H1 (cell line): Measurements from ENCODE around the gene NBEA. TPM values are rescaled to one million over a fixed set of nuclear protein-coding genes. Genes with fewer than 3 reads are reported as not detected.

Experiments
- CTCF ChIA-PET: fragments of 300-600 bp; sonication (Branson Sonifier 250); formaldehyde crosslinking; loops from one replicate; lab custom pipeline; 2021; ENCODE audit not compliant: partially characterized antibody; lab: Charles Lee
- POLR2A ChIA-PET: fragments of 300-600 bp; sonication (Branson Sonifier 250); formaldehyde crosslinking; loops from one replicate; lab custom pipeline; 2021; ENCODE audit warnings: inconsistent platforms; ENCODE audit not compliant: partially characterized antibody; lab: Charles Lee
- DNase-seq, 2 experiments: peaks; one replicate each; pipeline versions ENCODE4 v3.0.0 to v3.0.0-alpha.2; 2010 to 2022; ENCODE audit warnings: low spot score in 2 of 2, low read depth in 1 of 2, mixed read lengths in 1 of 2
- FAIRE-seq: peaks from 2 replicates; lab custom pipeline; 2011; peaks lifted over from hg19 to GRCh38; lab: Jason Lieb, UNC
- H2AFZ ChIP-seq: 2 replicates; pipeline ENCODE4 v1.8.1; 2012; ENCODE audit warnings: low read length, inconsistent platforms
- H2AK5ac ChIP-seq: 2 replicates; pipeline ENCODE4 v1.6.1; 2013; ENCODE audit warnings: low read depth, low read length
- H2BK120ac ChIP-seq: replicated peaks from 2 replicates; pipeline ENCODE3; 2013; ENCODE audit warnings: low read depth, low read length, inconsistent platforms
- H2BK12ac ChIP-seq: 2 replicates; pipeline ENCODE4 v1.6.1; 2013; ENCODE audit warnings: low read depth, low read length
- H2BK15ac ChIP-seq: 2 replicates; pipeline ENCODE4 v1.6.1; 2013; ENCODE audit warnings: low read length
- H2BK20ac ChIP-seq: 2 replicates; pipeline ENCODE4 v1.6.1; 2013; ENCODE audit warnings: low read length
- H2BK5ac ChIP-seq: 2 replicates; pipeline ENCODE4 v1.6.1; 2013; ENCODE audit warnings: low read depth, low read length
- H3K14ac ChIP-seq: 2 replicates; pipeline ENCODE4 v1.6.1; 2013; ENCODE audit warnings: inconsistent platforms; ENCODE audit not compliant: insufficient read length
- H3K18ac ChIP-seq: 2 replicates; pipeline ENCODE4 v1.6.1; 2013; ENCODE audit warnings: low read length; ENCODE audit errors: extremely low read depth
- H3K23ac ChIP-seq: 2 replicates; pipeline ENCODE4 v1.6.1; 2013; ENCODE audit warnings: inconsistent platforms; ENCODE audit not compliant: insufficient read length
- H3K23me2 ChIP-seq: 2 replicates; pipeline ENCODE4 v1.6.1; 2013; ENCODE audit warnings: low read depth, low read length
- H3K27ac ChIP-seq: 2 replicates; pipeline ENCODE4 v1.6.1; 2011; ENCODE audit warnings: low read depth, low read length, inconsistent platforms
- H3K27me3 ChIP-seq, 4 experiments: replicated peaks in 1 of 4; 1 replicate in 1 of 4; 2 replicates in 3 of 4; pipeline versions ENCODE4 v1.6.1 to v1.8.1; 2011 to 2013; ENCODE audit warnings: low read length in 3 of 4, mild to moderate bottlenecking in 3 of 4, inconsistent platforms in 2 of 4, mixed read lengths in 2 of 4, moderate library complexity in 1 of 4; ENCODE audit not compliant: control insufficient read depth in 3 of 4, insufficient read depth in 3 of 4; ENCODE audit errors: extremely low read depth in 1 of 4
- H3K36me3 ChIP-seq, 4 experiments: 2 replicates each; pipeline versions ENCODE4 v1.6.1 to v1.8.1; 2011 to 2013; ENCODE audit warnings: mild to moderate bottlenecking in 4 of 4, low read length in 3 of 4, moderate library complexity in 2 of 4, control low read depth in 1 of 4, inconsistent platforms in 1 of 4; ENCODE audit not compliant: insufficient read depth in 4 of 4, control insufficient read depth in 2 of 4
- H3K4ac ChIP-seq: replicated peaks from 2 replicates; pipeline ENCODE3; 2013; ENCODE audit warnings: low read length, low read depth, mixed read lengths, inconsistent platforms; ENCODE audit not compliant: insufficient read length
- H3K4me1 ChIP-seq, 4 experiments: replicated peaks in 1 of 4; 1 replicate in 1 of 4; 2 replicates in 3 of 4; pipeline versions ENCODE4 v1.6.1 to v1.8.1; 2011 to 2013; ENCODE audit warnings: low read length in 3 of 4, inconsistent platforms in 2 of 4, mixed read lengths in 1 of 4; ENCODE audit not compliant: insufficient read depth in 4 of 4, control insufficient read depth in 3 of 4
- H3K4me2 ChIP-seq, 2 experiments: 2 replicates each; pipeline versions ENCODE4 v1.6.1 to v1.8.1; 2011 to 2013; ENCODE audit warnings: low read depth in 2 of 2, low read length in 2 of 2, control low read depth in 1 of 2, inconsistent platforms in 1 of 2, mild to moderate bottlenecking in 1 of 2; ENCODE audit not compliant: insufficient read depth in 1 of 2
- H3K4me3 ChIP-seq, 4 experiments: fragments of 200-600, 300-600 bp in 1 of 4; sonication (generic), shearing (Covaris generic), sonication (Bioruptor Twin) in 1 of 4; 2 replicates each; pipeline versions ENCODE4 v1.5.1 to v1.8.1; 2011 to 2016; ENCODE audit warnings: low read length in 4 of 4, low read depth in 3 of 4, control low read depth in 2 of 4, inconsistent platforms in 2 of 4, mild to moderate bottlenecking in 2 of 4, mixed read lengths in 1 of 4, moderate library complexity in 1 of 4; ENCODE audit not compliant: insufficient read depth in 2 of 4; ENCODE audit errors: extremely low read depth in 1 of 4
- H3K56ac ChIP-seq: replicated peaks from 2 replicates; pipeline ENCODE3; 2013; ENCODE audit warnings: low read depth, mild to moderate bottlenecking, mixed read lengths, low read length, inconsistent platforms; ENCODE audit not compliant: insufficient read length
- H3K79me1 ChIP-seq: 2 replicates; pipeline ENCODE4 v1.6.1; 2013; ENCODE audit warnings: low read depth, low read length, control low read depth
- H3K79me2 ChIP-seq, 2 experiments: 2 replicates each; pipeline versions ENCODE4 v1.6.1 to v1.8.1; 2012 to 2013; ENCODE audit warnings: low read length in 2 of 2, mild to moderate bottlenecking in 2 of 2, inconsistent platforms in 1 of 2; ENCODE audit not compliant: insufficient read depth in 2 of 2, control insufficient read depth in 1 of 2
- H3K9ac ChIP-seq, 4 experiments: replicated peaks in 1 of 4; 1 replicate in 1 of 4; 2 replicates in 3 of 4; pipeline versions ENCODE4 v1.6.1 to v1.8.1; 2011 to 2013; ENCODE audit warnings: low read depth in 3 of 4, low read length in 3 of 4, control low read depth in 2 of 4, mild to moderate bottlenecking in 2 of 4, moderate library complexity in 2 of 4, inconsistent platforms in 1 of 4; ENCODE audit errors: extremely low read depth in 1 of 4
- H3K9me3 ChIP-seq, 2 experiments: 2 replicates each; pipeline versions ENCODE4 v1.6.1 to v1.8.1; 2012 to 2013; ENCODE audit warnings: mild to moderate bottlenecking in 2 of 2, moderate library complexity in 2 of 2, control low read depth in 1 of 2, inconsistent platforms in 1 of 2, low read depth in 1 of 2, low read length in 1 of 2, mixed read lengths in 1 of 2; ENCODE audit not compliant: insufficient read depth in 2 of 2
- H4K20me1 ChIP-seq, 2 experiments: replicated peaks in 1 of 2; 2 replicates each; pipeline versions ENCODE3 to v1.8.1; 2011 to 2013; ENCODE audit warnings: inconsistent platforms in 2 of 2, low read length in 2 of 2, mild to moderate bottlenecking in 1 of 2; ENCODE audit not compliant: insufficient read depth in 2 of 2, control insufficient read depth in 1 of 2
- H4K5ac ChIP-seq: 2 replicates; pipeline ENCODE4 v1.6.1; 2013; ENCODE audit warnings: low read length, low read depth, mixed read lengths, inconsistent platforms; ENCODE audit not compliant: insufficient read length
- H4K8ac ChIP-seq: 2 replicates; pipeline ENCODE4 v1.8.0; 2013; ENCODE audit warnings: mild to moderate bottlenecking, moderate library complexity, low read length, inconsistent platforms; ENCODE audit not compliant: insufficient read depth; ENCODE audit errors: extremely low read depth
- H4K91ac ChIP-seq: replicated peaks from 2 replicates; pipeline ENCODE3; 2013; ENCODE audit warnings: low read length, mixed read lengths, inconsistent platforms; ENCODE audit not compliant: insufficient read length
- CHD2 ChIP-seq: IDR thresholded peaks from 2 replicates; pipeline ENCODE4 v1.6.1; 2012; ENCODE audit warnings: low read length, improper control_type of control experiment
- JUND ChIP-seq: IDR thresholded peaks from 2 replicates; pipeline ENCODE4 v1.6.1; 2011; ENCODE audit warnings: mild to moderate bottlenecking, improper control_type of control experiment, low read length
- RAD21 ChIP-seq, 2 experiments: IDR thresholded peaks in 1 of 2; conservative IDR thresholded peaks in 1 of 2; 2 replicates each; pipeline ENCODE4 v1.6.1; 2011; ENCODE audit warnings: low read depth in 2 of 2, low read length in 2 of 2, improper control_type of control experiment in 1 of 2, inconsistent platforms in 1 of 2, mild to moderate bottlenecking in 1 of 2, moderate library complexity in 1 of 2
- SUZ12 ChIP-seq: fragments of 200-600 bp; sonication (generic); IDR thresholded peaks from 2 replicates; pipeline ENCODE4 v1.6.1; 2012; ENCODE audit warnings: mild to moderate bottlenecking, inconsistent platforms, low read length, moderate library complexity, mixed read lengths
- WGBS, 2 experiments: shearing (Covaris generic) in 1 of 2; methylation state at CpG; one replicate each; pipeline versions ENCODE4 v1.1.6 to v1.1.7; 2013 to 2015; ENCODE audit warnings: low lambda C conversion rate in 2 of 2, mixed read lengths in 2 of 2, inconsistent platforms in 1 of 2, low coverage in 1 of 2, missing lambda C conversion rate in 1 of 2; ENCODE audit not compliant: insufficient replicate concordance in 2 of 2, insufficient coverage in 1 of 2, insufficient read length in 1 of 2; ENCODE audit errors: extremely low coverage in 1 of 2, missing lambda C conversion rate in 1 of 2; 5-methylcytosine and 5-hydroxymethylcytosine counted together
- polyA plus RNA-seq, 7 experiments: library from polyadenylated mRNA; depleted of rRNA in 3 of 7; stranded (reverse) in 5 of 7; unstranded in 2 of 7; fragments of >200 nt in 5 of 7; fragments of 200-250 nt in 2 of 7; gene quantifications; 1 replicate in 5 of 7; 2 replicates in 1 of 7; 4 replicates in 1 of 7; pipeline versions ENCODE4 v1.2.1 to v1.2.3, GENCODE V29; 2011 to 2013; ENCODE audit warnings: missing spikeins in 2 of 7, mixed read lengths in 2 of 7
- total RNA-seq: library from RNA; stranded (reverse); fragmentation: NEBNext Ultra II Directional; extraction: Animal tissue kit (Norgen Biotek cat#: 25700); gene quantifications from 2 replicates; pipeline ENCODE4 v1.2.1, GENCODE V29; 2021

Gene NBEA
- total and polyA plus RNA-seq, 2 of the 8 experiments (the other 6 are each of a cell fraction or from before 2014, with no cell fraction given) = 14.2 to 21.5 TPM

DNA sequence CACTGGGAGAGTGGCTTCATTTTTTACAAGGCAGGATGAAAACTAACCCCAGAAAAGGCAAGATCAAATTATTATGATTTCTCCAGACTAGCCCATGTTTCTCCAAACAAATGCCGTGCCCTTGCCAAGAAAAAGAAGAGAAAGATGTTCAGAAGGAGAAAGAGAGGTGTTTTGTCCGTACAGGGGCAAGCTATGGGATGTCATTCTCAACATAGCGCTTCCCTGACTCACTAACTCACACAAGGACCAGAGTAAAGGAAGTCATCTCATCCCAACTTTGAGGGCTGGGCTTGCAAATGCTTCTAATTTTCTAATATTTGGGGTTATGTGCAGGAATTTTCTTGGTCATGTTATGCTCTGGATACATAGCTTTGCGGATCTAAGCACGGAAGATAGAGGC, 758.6 kb downstream of the NBEA start:
- no peak overlapping the region for H3K23ac ChIP-seq
- TF ChIP-seq SUZ12 (no peak), RAD21 (IDR thresholded peaks at IDR 0.05 in 1 of 2, conservative IDR thresholded peaks at IDR 0.05 in 1 of 2; ENCODE audit: low read depth in 2 of 2, low read length in 2 of 2) (no peak), CHD2 (no peak), JUND (no peak)
- no peaks in the 10 kb centered on the region for H3K36me3 ChIP-seq
- no peak overlapping the region for H3K27ac ChIP-seq
- no peak overlapping the region for H2BK120ac ChIP-seq
- WGBS, 2 experiments = 89% methylated on average over 5 of the region's 5 CpGs; no CpG with 5 or more reads in 1 of the 2 experiments
- no peaks in the 10 kb centered on the region for H3K27me3 ChIP-seq
- ChIA-PET POLR2A (no interaction called here), CTCF (interaction anchor here (0.7 to 1.7 kb wide), 2 partner anchors 15 to 118 kb away, joined by 3 to 5 read pairs; no protein-coding TSS in a partner anchor)
- no peak overlapping the region for H3K14ac ChIP-seq
- H3K4ac ChIP-seq = no peak overlapping the region
- no peak overlapping the region for H3K18ac ChIP-seq
- H3K56ac ChIP-seq = no peak overlapping the region
- H4K91ac ChIP-seq = no peak overlapping the region
- H3K4me3 ChIP-seq = no peak overlapping the region
- no peaks in the 10 kb centered on the region for H3K9me3 ChIP-seq
- H3K79me1 ChIP-seq = no peaks in the 10 kb centered on the region
- no peaks in the 10 kb centered on the region for H3K79me2 ChIP-seq
- FAIRE-seq (no peak), DNase-seq (no peak)
- H2BK15ac ChIP-seq = no peak overlapping the region
- no peak overlapping the region for H2BK20ac ChIP-seq
- no peaks in the 10 kb centered on the region for H3K23me2 ChIP-seq
- no peak overlapping the region for H2BK5ac ChIP-seq
- H4K5ac ChIP-seq = no peak overlapping the region
- no peaks in the 10 kb centered on the region for H4K20me1 ChIP-seq
- no peak overlapping the region for H2AK5ac ChIP-seq
- 0 out of 2 replicates have a peak overlapping the region, but pooled peaks have one; percentile 40 for H2AFZ ChIP-seq
- no peak overlapping the region for H4K8ac ChIP-seq
- peaks cover 0 to 10% (median 5%) of the 10 kb centered on the region in 4 experiments; a peak in 5 of 7 replicates for H3K4me1 ChIP-seq
- H3K4me2 ChIP-seq = no peak overlapping the region
- no peak overlapping the region for H3K9ac ChIP-seq
- H2BK12ac ChIP-seq = no peak overlapping the region
